WERI-Rb-1 (cell line): Measurements from ENCODE around the gene ZBTB43.

Experiments used
- DNase-seq: peaks from one replicate; pipeline ENCODE4 v3.0.0-alpha.2; 2020
- H3K27ac ChIP-seq: fragments of 250-450 bp; sonication (Bioruptor Pico); 2 replicates; pipeline ENCODE4 v1.5.1; 2020; ENCODE audit warnings: mild to moderate bottlenecking, moderate library complexity
- H3K27me3 ChIP-seq: fragments of 250-450 bp; sonication (Bioruptor Pico); 2 replicates; pipeline ENCODE4 v1.5.1; 2021; ENCODE audit warnings: mild to moderate bottlenecking, low read depth, moderate library complexity; ENCODE audit not compliant: insufficient read depth, severe bottlenecking
- H3K36me3 ChIP-seq: fragments of 250-450 bp; sonication (Bioruptor Pico); 2 replicates; pipeline ENCODE4 v1.5.1; 2020; ENCODE audit warnings: mild to moderate bottlenecking, moderate library complexity
- H3K4me3 ChIP-seq: 2 replicates; pipeline ENCODE4 v1.5.1; 2011; ENCODE audit warnings: low read depth, mild to moderate bottlenecking, control low read depth, low read length
- H3K9me3 ChIP-seq: fragments of 250-450 bp; sonication (Bioruptor Pico); 2 replicates; pipeline ENCODE4 v1.5.1; 2021; ENCODE audit warnings: mild to moderate bottlenecking, moderate library complexity; ENCODE audit not compliant: severe bottlenecking
- CTCF ChIP-seq: IDR thresholded peaks from 2 replicates; pipeline ENCODE4 v1.5.1; 2011; ENCODE audit warnings: low read depth, mild to moderate bottlenecking, control low read depth, inconsistent platforms, low read length

The ZBTB43 gene

GRCh38 chr9:126804696-126805553, at the start of gene ZBTB43:
Gene ZBTB43 (plus strand): TSS chr9:126805040. CDS start chr9:126832510, 27,470 bp downstream.
- Histone ChIP-seq H3K36me3 (peaks cover 10% of the 10 kb centered on the region), H3K4me3 (peak within 1 kb of the TSS; percentile 80), H3K9me3 (peaks cover 4% of the 10 kb centered on the region), H3K27ac (peak within 1 kb of the TSS; percentile 83), H3K27me3 (no peaks in the 10 kb centered on the region)
- DNase-seq = peak; percentile 99
- TF ChIP-seq CTCF = no peak

- Histone ChIP-seq H3K27me3 (no peaks in the 10 kb centered on the region), H3K27ac (no peak overlapping the region), H3K36me3 (no peaks in the 10 kb centered on the region), H3K9me3 (no peaks in the 10 kb centered on the region), H3K4me3 (no peak overlapping the region)
- DNase-seq = no peak
- no peak for TF ChIP-seq CTCF
Observed at GRCh38 chr9:126755317-126755875, 49.4 kb upstream of the ZBTB43 start.

- H3K4me3 ChIP-seq = no peak overlapping the region
- no peak for DNase-seq
- H3K27ac ChIP-seq = no peak overlapping the region
- TF ChIP-seq CTCF = no peak
- H3K27me3 ChIP-seq = no peaks in the 10 kb centered on the region
- H3K36me3 ChIP-seq = no peaks in the 10 kb centered on the region
- no peaks in the 10 kb centered on the region for H3K9me3 ChIP-seq
Observed at GRCh38 chr9:126756238-126756637, 48.6 kb upstream of the ZBTB43 start.

GRCh38 chr9:126756876-126757415, 47.9 kb upstream of the ZBTB43 start:
- no peak for TF ChIP-seq CTCF
- DNase-seq = no peak
- Histone ChIP-seq H3K4me3 (no peak overlapping the region), H3K36me3 (no peaks in the 10 kb centered on the region), H3K27me3 (no peaks in the 10 kb centered on the region), H3K27ac (no peak overlapping the region), H3K9me3 (no peaks in the 10 kb centered on the region)

GRCh38 chr9:126758916-126759585, 45.8 kb upstream of the ZBTB43 start:
- Histone ChIP-seq H3K27me3 (no peaks in the 10 kb centered on the region), H3K36me3 (no peaks in the 10 kb centered on the region), H3K9me3 (no peaks in the 10 kb centered on the region), H3K27ac (no peak overlapping the region), H3K4me3 (no peak overlapping the region)
- no peak for TF ChIP-seq CTCF
- no peak for DNase-seq
